GM21825 (cell line): ENCODE results near the gene BPIFB3.
"Not testable (repeated sequence)": the region's sequence is repeated elsewhere in the genome, so short reads cannot be mapped to it uniquely, and the experiment has no call there.

ENCODE experiments used
- ATAC-seq: cut with Tn5 transposase; IDR thresholded peaks from one replicate; pipeline ENCODE4 v1.9.1; 2021; ENCODE audit warnings: mild to moderate bottlenecking, moderate library complexity; ENCODE audit not compliant: unreplicated experiment

The BPIFB3 gene

DNA sequence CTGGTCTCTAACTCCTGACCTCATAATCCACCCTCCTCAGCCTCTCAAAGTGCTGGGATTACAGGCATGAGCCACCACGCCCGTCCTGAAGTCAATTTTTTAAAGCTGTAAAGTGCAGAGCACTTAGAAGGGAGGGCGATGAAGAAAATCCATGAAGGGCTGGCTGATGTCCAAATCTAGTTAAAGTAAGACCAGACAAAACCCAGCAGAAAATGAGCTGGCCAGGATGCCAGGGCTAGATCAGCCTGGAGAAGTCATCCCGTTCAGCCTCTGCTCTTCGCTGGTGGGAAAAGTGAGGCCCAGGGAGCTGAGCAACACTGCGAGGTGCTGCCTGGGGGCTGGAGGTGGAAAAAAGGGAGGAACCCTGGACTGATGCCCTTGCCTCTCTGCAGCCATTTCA, 28.8 kb downstream of the BPIFB3 start:
- ATAC-seq: no peak

DNA sequence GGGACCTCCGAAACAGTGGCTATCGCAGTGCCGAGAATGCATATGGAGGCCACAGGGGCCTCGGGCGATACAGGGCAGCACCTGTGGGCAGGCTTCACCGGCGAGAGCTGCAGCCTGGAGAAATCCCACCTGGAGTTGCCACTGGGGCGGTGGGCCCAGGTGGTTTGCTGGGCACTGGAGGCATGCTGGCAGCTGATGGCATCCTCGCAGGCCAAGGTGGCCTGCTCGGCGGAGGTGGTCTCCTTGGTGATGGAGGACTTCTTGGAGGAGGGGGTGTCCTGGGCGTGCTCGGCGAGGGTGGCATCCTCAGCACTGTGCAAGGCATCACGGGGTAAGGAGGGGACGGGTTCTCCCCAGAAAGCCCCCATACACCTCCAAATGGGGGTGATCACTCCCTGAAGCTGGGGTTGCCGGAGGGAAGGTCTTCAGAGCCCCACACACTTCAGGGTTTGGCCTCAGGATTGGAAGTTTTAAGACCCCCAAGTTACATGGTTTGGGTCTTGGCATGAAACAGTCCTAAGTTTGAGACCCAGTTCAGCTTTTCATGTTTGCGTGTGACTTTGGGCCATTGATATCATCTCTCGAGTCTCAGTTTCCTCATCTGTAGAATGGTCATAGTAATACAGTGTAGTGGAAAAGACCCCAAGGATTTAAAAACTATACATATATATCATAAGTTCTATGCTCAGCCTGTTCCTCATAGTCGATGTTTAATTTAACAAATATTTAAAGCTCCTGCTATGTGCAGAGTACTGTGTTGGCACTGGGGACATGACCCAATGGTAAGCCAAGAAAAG, 30.0 kb downstream of the BPIFB3 start:
- no peak for ATAC-seq

DNA sequence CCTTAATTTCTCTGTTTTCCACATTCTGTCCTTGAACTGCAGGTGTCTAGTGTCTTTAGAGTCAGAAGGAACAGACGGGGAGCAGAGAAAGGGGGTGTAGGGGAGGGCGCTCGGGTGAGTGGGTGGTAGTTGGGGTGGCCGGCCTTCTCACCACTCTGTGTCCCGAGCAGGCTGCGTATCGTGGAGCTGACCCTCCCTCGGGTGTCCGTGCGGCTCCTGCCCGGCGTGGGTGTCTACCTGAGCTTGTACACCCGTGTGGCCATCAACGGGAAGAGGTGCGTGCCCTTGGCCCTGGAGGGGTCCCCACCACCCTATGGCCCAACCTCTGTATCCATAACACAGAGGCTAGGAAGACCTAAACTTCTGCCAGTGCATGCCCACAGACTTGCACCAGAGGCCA, 31.0 kb downstream of the BPIFB3 start:
- no peak for ATAC-seq

DNA sequence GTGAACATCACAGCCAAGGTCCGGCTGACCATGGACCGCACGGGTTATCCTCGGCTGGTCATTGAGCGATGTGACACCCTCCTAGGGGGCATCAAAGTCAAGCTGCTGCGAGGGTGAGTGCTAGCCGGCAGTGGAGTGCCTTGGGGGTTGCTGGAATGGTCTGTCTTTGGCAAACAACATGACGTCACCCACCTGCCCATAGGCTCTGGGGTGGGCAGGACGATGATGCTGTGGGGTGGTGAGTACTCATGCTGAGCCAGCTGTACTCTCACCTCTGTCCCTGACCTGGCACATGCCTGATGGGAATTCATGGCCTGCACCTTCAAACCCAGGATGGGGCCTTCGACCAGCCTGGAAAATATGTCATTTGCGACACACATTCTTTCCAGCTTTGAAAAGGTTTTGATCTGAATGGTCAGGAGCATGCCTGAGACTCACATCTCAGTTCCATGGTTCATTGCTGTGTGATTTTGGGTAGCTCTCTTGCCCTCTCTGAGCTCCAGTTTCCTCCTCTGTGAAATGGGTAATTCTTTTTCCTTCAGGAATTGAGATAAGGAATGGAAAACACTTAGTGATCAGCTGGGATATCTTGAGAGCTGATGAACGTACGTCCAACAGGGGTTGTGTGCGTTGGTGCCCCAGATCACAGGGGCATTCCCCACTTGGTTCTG, 32.5 kb downstream of the BPIFB3 start:
- ATAC-seq: no peak

DNA sequence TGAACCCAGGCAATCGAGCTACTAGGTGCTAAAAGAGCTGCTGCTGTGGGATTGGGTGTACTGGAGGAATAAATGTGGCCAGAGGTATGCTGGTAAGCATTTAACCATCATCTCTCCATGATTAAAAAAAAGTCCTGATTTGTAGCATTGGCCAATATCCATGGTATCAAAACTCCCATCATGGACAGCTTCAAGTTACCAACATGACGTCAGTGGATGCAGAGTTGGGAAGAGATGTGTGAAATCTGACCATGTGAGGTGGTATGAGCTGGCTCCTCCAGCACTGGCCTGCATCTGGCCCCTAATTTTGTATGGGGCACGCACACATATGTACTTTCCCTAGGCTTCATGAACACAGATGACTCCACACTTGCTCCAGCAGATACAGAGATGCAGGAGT, 37.4 kb downstream of the BPIFB3 start:
- ATAC-seq: no peak

DNA sequence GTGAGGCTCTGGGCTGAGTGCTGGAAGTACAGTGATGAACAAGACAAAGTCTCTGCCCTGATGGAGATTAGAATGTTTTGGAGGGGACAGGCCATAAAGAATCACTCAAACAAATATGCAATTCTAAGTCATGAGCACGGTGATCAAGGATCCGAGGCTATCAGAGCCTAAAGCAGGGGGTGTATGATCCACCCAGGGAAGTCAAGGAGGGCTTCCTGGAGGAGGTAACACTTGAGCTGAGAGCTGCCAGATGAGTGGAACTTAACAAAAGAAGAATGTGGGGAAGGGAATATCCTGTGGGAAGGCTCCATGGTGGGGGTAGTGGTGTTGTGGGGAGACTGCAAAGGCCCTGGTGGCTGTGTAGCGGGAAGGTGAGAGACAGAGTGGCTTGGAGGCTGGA, 38.0 kb downstream of the BPIFB3 start:
- ATAC-seq: no peak

DNA sequence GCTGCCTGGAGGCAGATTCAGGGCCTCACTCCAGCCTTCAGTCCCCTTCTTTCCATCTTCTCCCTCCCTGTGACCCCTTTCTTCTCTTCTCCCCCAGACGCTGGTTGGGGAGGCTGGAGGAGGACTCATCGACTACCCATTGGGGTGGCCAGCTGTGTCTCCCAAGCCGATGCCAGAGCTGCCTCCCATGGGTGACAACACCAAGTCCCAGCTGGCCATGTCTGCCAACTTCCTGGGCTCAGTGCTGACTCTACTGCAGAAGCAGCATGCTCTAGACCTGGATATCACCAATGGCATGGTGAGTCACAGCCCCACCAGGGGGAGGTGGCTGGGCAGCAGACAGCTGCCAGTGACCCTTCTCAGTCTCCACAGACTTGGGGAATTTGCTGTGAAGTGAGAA, 38.7 kb downstream of the BPIFB3 start:
- no peak for ATAC-seq

DNA sequence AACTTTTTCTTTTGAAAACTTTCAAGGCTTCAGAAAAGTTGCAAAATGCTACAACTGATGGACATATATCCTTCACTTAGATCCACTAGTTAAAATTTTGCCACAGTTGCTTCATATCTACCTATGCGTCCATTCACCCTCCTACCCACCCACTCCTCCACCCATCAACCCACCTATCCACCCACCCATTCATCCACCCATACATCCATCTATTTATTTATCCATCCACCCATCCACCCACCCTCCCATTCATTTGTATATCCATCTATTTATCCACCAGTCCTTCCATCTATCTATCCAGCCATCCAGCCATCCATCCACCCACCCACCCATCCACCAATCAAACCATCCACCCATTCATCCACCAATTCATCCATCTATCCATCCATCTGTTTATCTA, 39.4 kb downstream of the BPIFB3 start:
- ATAC-seq: no peak

DNA sequence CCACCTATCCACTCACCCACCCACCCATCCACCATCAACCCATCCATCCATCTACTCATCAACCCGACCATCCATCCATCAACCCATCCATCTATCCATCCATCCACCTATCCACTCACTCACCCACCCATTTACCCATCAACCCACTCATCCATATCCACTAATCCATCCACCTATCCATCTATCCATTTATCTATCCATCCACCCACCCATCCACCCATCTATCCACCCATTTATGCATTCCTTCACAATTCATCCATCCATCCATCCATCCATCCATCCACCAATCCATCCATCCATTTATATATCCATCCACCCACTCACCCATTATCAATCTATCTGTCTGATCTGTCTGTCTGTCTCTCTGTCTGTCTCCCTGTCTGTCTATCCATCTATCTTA, 39.9 kb downstream of the BPIFB3 start:
- ATAC-seq: no peak

DNA sequence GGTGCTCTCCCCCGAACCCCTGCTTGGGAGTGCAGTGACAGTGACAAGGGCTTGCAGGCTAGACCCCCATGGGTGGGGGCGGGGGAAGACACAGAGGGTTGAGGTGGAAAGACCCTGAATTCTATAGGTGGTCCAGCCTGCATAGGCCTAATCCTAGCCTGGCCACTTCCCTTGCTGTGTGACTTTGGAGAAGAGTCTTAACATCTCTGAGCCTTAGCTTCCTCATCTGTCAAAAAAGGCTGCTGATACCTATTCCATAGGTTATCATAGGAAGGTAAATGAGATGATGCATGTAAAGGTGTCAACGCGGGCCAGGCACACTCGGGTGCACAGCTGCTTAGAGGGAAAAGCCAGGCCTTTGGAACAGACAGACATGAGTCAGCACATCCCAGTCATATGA, 41.5 kb downstream of the BPIFB3 start:
- ATAC-seq: no peak

DNA sequence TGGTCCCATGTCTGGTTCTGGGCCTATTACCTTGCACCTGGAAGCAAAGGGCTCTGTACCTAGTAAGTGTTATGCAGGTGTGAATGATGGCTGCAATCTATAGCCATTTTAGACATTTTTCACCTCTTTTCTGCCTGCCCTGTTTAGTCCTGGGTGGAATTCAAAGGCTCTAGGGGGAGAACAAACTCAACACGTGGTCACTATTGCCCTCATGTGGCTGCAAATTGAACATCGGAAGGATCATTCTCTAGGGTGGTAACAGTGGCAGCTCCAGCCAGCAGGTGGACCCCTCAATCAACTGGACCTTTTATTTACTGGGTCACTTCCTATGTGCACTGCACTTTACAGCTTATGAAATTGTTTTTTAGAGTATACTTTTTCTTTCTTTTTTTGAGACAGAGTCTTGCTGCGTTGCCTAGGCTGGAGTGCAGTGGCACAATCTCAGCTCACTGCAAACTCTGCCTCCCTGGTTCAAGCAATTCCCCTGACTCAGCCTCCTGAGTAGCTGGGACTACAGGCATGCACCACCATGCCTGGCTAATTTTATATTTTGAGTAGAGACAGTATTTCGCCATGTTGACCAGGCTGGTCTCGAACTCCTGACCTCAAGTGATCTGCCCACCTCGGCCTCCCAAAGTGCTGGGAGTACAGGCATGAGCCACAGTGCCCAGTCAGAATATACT, 42.3 kb downstream of the BPIFB3 start:
- ATAC-seq: not testable (repeated sequence)

DNA sequence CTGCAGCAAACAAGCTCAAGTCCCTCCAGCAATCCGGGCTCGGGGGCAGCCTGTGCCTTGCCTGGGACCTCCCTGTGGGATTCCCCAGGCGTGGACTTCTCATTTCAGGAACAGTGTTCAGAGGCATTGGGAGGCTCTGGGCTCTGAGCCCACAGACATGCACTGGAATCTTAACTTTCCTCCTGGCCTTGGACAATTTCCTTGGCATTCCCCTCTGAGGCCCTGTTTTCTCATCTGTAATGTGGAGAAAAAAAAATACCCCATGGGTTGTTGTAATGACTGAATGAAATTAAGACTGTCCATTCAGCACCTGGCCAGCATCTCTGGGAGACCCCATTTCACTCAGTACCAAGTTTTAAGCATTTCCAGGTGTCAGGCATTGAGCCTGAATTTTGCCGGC, 43.3 kb downstream of the BPIFB3 start:
- ATAC-seq: no peak

DNA sequence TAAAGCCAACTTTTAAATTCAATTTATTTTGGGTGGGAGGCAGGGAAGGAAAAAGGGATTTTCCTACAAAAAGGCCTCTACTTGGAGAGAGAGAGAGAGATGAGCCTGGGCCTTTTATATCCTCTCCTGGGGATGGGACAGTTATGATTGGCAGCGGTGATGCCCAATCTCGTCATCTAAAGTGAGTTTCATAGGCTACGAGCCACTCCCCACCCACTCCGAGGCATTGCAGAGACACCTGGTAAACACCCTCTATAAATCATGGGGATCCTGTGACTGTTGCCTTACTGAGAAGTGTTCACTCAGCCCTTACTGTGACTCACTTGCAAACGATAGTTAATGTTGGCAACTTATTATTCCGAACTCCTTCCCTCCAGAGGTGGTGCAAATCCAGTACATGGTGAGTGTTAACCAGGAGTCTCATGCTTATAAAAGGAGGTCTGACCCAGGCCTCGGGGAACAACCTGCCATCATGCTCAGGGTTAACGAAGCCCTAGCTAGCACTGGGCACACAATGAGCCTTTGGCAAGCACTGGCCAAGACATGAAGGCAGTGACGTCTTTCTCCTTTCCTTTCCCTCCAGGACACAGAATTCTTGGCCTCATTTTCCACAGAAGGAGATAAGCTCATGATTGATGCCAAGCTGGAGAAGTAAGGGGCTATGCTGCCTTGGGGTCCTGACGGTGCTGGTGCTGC, 46.3 kb downstream of the BPIFB3 start:
- ATAC-seq: no peak

DNA sequence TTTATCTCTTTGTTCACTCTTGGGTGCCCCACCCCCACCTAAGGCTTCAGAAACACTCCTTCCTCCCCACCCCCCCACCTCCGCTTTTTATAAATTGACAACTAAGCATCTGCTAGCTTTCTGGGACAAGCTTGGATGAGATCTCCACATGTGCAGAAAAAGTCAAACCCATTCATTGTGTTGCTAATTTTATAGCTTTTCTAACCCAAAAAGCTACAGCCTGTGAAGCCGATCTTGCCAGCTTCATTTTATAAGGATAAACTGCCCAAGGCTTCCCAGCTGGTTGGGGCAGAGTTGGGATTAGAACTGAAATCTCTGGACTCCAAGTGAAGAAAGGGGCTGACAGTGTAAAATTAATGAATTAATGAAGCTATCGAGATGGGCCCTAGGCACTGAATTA, 49.9 kb downstream of the BPIFB3 start:
- no peak for ATAC-seq

DNA sequence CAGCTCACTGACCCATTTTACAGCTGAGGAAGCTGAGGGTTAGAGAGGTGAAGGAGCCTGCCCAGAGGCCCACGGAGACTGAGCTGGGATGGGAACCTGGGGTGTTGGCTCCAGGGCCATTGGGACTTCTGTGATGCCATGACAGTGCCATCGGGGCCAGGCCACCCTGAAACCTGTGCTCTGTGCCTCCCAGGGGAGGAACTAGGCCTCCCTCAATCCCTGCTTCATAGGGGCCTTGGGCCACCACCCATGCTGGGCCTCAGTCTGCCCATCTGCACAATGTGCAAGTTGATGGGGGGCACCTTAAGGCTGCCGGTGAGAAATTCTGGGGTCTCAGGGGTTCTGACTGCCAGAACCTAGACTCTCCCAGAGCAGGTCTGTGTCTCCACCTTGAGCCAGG, 50.6 kb downstream of the BPIFB3 start:
- ATAC-seq: no peak

DNA sequence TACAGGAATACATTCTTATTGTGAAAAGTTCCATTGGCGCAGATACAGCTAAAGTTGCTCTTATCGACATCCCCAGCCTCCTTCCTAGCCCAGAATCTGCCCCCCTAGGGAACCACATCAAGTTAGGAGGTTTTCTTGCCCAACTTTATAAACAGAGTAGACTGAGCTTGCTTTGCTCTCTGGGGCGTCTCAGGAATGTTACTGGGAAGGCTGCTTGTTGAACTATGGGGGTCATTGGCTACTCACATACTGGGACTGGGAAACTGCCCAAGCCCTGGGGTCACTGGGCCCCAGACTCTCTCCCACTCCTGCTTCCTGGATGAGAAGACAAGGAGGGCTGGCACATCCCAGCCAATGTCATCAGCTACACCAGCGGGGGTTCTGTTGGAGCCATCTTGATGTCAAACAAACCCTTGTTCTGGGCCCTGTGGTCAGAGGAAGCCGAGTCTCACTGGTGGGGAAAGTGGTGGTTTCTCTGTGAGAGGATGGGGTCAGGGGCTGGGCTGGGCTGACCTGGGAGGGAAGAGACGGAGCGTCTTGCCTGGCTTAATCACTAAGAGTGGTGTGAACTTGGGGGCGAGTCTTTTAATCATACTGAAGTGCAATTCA, 51.7 kb downstream of the BPIFB3 start:
- no peak for ATAC-seq

DNA sequence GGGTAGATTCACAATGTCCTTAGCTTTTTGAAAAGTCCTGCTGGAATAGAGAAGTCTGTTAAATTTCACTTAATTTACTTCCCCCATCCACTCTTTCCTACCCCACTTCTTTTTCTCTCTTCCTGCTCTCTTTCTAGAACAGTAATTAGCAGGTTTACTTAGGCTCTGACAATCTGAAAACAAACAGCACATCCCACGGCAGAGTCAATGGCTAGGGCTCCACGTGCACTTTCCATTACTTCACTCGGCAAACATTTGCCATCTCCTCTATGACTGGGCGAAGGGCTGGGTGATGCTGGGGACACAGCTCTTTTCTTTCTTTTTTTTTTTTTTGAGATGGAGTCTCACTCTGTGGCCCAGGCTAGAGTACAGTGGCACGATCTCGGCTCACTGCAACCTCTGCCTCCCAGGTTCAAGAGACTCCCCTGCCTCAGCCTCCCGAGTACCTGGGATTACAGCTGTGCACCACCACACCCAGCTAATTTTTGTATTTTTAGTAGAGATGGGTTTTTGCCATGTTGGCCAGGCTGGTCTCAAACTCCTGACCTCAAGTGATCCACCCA, 52.4 kb downstream of the BPIFB3 start:
- not testable (repeated sequence) for ATAC-seq

DNA sequence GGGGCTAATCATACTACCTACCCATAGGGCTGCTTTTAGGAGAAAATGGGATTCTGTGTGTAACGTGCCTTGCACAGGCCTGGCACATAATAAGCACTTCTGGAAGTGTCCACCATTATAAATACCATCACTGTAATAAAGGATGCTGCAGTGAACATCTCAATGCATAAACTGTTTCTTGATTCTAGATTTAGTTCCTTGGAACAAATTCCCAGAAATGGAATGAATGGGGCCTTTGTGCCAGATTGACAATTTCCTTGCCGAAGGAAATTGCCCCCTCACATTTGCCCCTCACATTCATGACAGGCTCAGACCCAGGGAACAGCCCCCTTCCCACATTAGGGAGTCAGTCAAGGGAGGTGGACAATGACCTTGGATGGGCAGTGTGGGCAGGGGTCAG, 55.0 kb downstream of the BPIFB3 start:
- ATAC-seq: no peak

DNA sequence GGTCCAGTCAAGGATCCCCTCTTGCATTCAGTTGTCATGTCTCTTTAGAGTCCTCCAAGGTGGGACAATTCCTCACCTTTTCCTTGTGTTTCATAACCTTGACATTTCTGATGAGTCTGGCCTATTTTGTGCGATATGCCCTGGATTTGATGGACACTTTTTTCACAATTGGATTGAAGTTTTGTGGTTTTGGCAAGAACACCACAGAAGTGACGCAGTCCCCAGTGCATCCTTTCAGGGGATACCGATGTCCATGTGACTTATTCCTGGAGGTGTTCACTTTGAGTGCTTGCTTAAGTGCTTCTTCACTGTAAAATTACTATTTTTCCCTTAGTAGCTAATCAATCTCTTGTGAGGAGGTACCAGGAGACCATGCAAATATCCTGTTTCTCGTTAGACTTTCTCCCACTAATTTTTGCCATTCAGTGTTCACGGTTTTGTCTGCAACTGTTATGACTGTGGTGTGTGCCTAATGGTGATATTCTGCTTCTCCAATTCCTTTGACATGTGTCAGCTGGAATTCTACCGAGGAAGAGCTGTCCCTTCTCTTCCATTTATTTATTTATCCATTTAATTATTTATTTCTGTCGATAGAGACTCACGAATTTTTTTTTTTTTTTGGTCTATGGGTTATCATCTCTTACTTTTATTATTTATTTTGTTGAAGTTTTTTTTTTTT, 56.6 kb downstream of the BPIFB3 start:
- ATAC-seq: no peak

DNA sequence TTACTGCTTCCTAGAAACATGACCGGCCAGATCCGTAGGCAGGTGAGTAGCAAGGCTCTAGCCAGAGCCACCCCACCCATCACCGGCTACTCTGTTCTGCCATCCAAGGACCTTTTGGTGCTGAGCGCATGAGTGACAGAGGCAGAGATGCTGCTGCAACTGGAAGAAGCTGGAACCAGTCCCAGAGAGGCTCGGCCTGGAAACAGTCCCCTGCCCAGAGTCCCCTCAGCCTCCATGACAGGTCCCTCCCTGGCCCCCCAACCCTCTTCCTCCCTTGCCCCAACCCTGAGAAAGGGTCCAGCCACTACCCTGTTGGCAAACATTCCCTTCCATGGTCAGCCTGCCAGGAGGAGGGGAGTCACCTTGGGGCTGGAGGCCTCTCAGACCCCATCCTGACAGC, 57.6 kb downstream of the BPIFB3 start:
- ATAC-seq: no peak
